NB4 (cell line): Measurements from ENCODE around the gene PON1.

Experiments
- MYC ChIP-seq: IDR thresholded peaks from 2 replicates; pipeline ENCODE4 v1.6.1; 2011; ENCODE audit warnings: low read depth, low read length
- TF ChIP-seq, protein P1 (sequence below): IDR thresholded peaks from one replicate; pipeline ENCODE4 v1.5.1; 2012; ENCODE audit warnings: low read depth, low read length

- TF ChIP-seq, protein P1, sequence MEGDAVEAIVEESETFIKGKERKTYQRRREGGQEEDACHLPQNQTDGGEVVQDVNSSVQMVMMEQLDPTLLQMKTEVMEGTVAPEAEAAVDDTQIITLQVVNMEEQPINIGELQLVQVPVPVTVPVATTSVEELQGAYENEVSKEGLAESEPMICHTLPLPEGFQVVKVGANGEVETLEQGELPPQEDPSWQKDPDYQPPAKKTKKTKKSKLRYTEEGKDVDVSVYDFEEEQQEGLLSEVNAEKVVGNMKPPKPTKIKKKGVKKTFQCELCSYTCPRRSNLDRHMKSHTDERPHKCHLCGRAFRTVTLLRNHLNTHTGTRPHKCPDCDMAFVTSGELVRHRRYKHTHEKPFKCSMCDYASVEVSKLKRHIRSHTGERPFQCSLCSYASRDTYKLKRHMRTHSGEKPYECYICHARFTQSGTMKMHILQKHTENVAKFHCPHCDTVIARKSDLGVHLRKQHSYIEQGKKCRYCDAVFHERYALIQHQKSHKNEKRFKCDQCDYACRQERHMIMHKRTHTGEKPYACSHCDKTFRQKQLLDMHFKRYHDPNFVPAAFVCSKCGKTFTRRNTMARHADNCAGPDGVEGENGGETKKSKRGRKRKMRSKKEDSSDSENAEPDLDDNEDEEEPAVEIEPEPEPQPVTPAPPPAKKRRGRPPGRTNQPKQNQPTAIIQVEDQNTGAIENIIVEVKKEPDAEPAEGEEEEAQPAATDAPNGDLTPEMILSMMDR: no peak
- TF ChIP-seq MYC: no peak
Observed at GRCh38 chr7:95267754-95268153, 56.6 kb downstream of the PON1 start.
